H9 (cell line): ENCODE results near the gene MAST4. TPM values are rescaled to one million over a fixed set of nuclear protein-coding genes. Genes with fewer than 3 reads are reported as not detected.

Experiments
- DNase-seq: peaks from one replicate; pipeline ENCODE4 v3.0.0-alpha.2; 2017
- H2AFZ ChIP-seq: one replicate; pipeline ENCODE4 v1.6.1; 2013; ENCODE audit warnings: mild to moderate bottlenecking, low read length, control low read depth, moderate library complexity
- H2AK5ac ChIP-seq: 2 replicates; pipeline ENCODE4 v1.6.1; 2013; ENCODE audit warnings: low read length, control low read depth, mixed read lengths; ENCODE audit not compliant: insufficient read length
- H2BK120ac ChIP-seq: one replicate; pipeline ENCODE4 v1.6.1; 2013; ENCODE audit warnings: low read depth, mild to moderate bottlenecking, low read length, control low read depth, inconsistent platforms; ENCODE audit not compliant: poor library complexity, severe bottlenecking
- H2BK12ac ChIP-seq: 2 replicates; pipeline ENCODE4 v1.6.1; 2013; ENCODE audit warnings: low read length, control low read depth, mixed read lengths, low read depth; ENCODE audit not compliant: insufficient read length
- H2BK15ac ChIP-seq: 2 replicates; pipeline ENCODE4 v1.6.1; 2013; ENCODE audit warnings: low read depth, low read length, control low read depth
- H2BK20ac ChIP-seq: one replicate; pipeline ENCODE4 v1.6.1; 2013; ENCODE audit warnings: low read depth, mild to moderate bottlenecking, low read length, control low read depth, inconsistent platforms; ENCODE audit not compliant: poor library complexity, severe bottlenecking
- H2BK5ac ChIP-seq: 2 replicates; pipeline ENCODE4 v1.6.1; 2013; ENCODE audit warnings: low read length, control low read depth, mixed read lengths; ENCODE audit not compliant: insufficient read length
- H3K14ac ChIP-seq: 2 replicates; pipeline ENCODE4 v1.6.1; 2013; ENCODE audit warnings: low read length, control low read depth; ENCODE audit not compliant: insufficient read depth
- H3K18ac ChIP-seq: 2 replicates; pipeline ENCODE4 v1.6.1; 2013; ENCODE audit warnings: low read depth, mild to moderate bottlenecking, mixed read lengths, low read length, control low read depth; ENCODE audit not compliant: insufficient read length
- H3K23ac ChIP-seq: 2 replicates; pipeline ENCODE4 v1.6.1; 2013; ENCODE audit warnings: low read length, control low read depth, mixed read lengths, low read depth; ENCODE audit not compliant: insufficient read length
- H3K23me2 ChIP-seq: 2 replicates; pipeline ENCODE4 v1.6.1; 2013; ENCODE audit warnings: low read depth, mild to moderate bottlenecking, mixed read lengths, low read length, control low read depth; ENCODE audit not compliant: insufficient read length, poor library complexity, severe bottlenecking
- H3K27ac ChIP-seq: 2 replicates; pipeline ENCODE4 v1.5.1; 2013; ENCODE audit warnings: low read length, control low read depth, mixed read lengths, low read depth; ENCODE audit not compliant: insufficient read length
- H3K27me3 ChIP-seq: 2 replicates; pipeline ENCODE4 v1.6.1; 2013; ENCODE audit warnings: low read length, control low read depth, inconsistent platforms; ENCODE audit not compliant: insufficient read depth
- H3K4ac ChIP-seq: 2 replicates; pipeline ENCODE4 v1.6.1; 2013; ENCODE audit warnings: low read depth, mild to moderate bottlenecking, control low read depth, inconsistent platforms, low read length, moderate library complexity
- H3K4me1 ChIP-seq: 2 replicates; pipeline ENCODE4 v1.6.1; 2013; ENCODE audit warnings: low read length, control low read depth, inconsistent platforms; ENCODE audit not compliant: insufficient read depth
- H3K4me2 ChIP-seq: 2 replicates; pipeline ENCODE4 v1.6.1; 2013; ENCODE audit warnings: low read length, control low read depth, mixed read lengths; ENCODE audit not compliant: insufficient read length, insufficient read depth
- H3K56ac ChIP-seq: 2 replicates; pipeline ENCODE4 v1.6.1; 2013; ENCODE audit warnings: low read depth, mild to moderate bottlenecking, mixed read lengths, low read length, control low read depth; ENCODE audit not compliant: insufficient read length
- H3K79me1 ChIP-seq: 2 replicates; pipeline ENCODE4 v1.6.1; 2013; ENCODE audit warnings: low read depth, mild to moderate bottlenecking, moderate library complexity, low read length, control low read depth, inconsistent platforms; ENCODE audit not compliant: insufficient read depth, poor library complexity, severe bottlenecking
- H3K79me2 ChIP-seq: 2 replicates; pipeline ENCODE4 v1.6.1; 2013; ENCODE audit warnings: low read length, control low read depth, inconsistent platforms; ENCODE audit not compliant: insufficient read depth
- H3K9ac ChIP-seq: 2 replicates; pipeline ENCODE4 v1.6.1; 2013; ENCODE audit warnings: low read length, control low read depth, mixed read lengths; ENCODE audit not compliant: insufficient read length; ENCODE audit errors: extremely low read depth
- H3K9me3 ChIP-seq: one replicate; pipeline ENCODE4 v1.6.1; 2013; ENCODE audit warnings: low read depth, low read length, inconsistent platforms; ENCODE audit not compliant: control insufficient read depth
- H3T11ph ChIP-seq: one replicate; pipeline ENCODE4 v1.6.1; 2013; ENCODE audit warnings: mild to moderate bottlenecking, low read length, control low read depth, inconsistent platforms
- H4K20me1 ChIP-seq: one replicate; pipeline ENCODE4 v1.6.1; 2013; ENCODE audit not compliant: control insufficient read depth, insufficient read length, insufficient read depth
- H4K5ac ChIP-seq: 2 replicates; pipeline ENCODE4 v1.6.1; 2013; ENCODE audit warnings: low read depth, mild to moderate bottlenecking, mixed read lengths, low read length, control low read depth; ENCODE audit not compliant: insufficient read length
- H4K8ac ChIP-seq: replicated peaks from 2 replicates; pipeline ENCODE4 v1.6.1; 2013; ENCODE audit warnings: low read length, control low read depth, mixed read lengths, low read depth; ENCODE audit not compliant: insufficient read length
- H4K91ac ChIP-seq: 2 replicates; pipeline ENCODE4 v1.6.1; 2013; ENCODE audit warnings: low read depth, mild to moderate bottlenecking, moderate library complexity, mixed read lengths, low read length, control low read depth; ENCODE audit not compliant: insufficient read length
- H3K27ac Mint-ChIP-seq, 3 experiments: 2 replicates in 2 of 3; 3 replicates in 1 of 3; pipeline ENCODE4 v1.8.0; 2020 to 2021; ENCODE audit warnings: mixed read lengths in 3 of 3, mild to moderate bottlenecking in 1 of 3, moderate library complexity in 1 of 3
- H3K27me3 Mint-ChIP-seq: 2 replicates; pipeline ENCODE4 v1.8.0; 2021; ENCODE audit warnings: low read depth, mild to moderate bottlenecking, moderate library complexity, mixed read lengths
- H3K36me3 Mint-ChIP-seq, 3 experiments: 2 replicates in 2 of 3; 3 replicates in 1 of 3; pipeline ENCODE4 v1.8.0; 2020 to 2021; ENCODE audit warnings: low read depth in 3 of 3, mixed read lengths in 3 of 3; ENCODE audit not compliant: insufficient read depth in 1 of 3
- H3K4me1 Mint-ChIP-seq, 2 experiments: 2 replicates each; pipeline ENCODE4 v1.8.0; 2020; ENCODE audit warnings: mixed read lengths in 2 of 2
- H3K4me3 Mint-ChIP-seq, 2 experiments: 2 replicates in 1 of 2; 3 replicates in 1 of 2; pipeline ENCODE4 v1.8.0; 2020 to 2021; ENCODE audit warnings: mild to moderate bottlenecking in 2 of 2, mixed read lengths in 2 of 2, moderate library complexity in 1 of 2
- H3K9me3 Mint-ChIP-seq, 2 experiments: 2 replicates in 1 of 2; 3 replicates in 1 of 2; pipeline ENCODE4 v1.8.0; 2020; ENCODE audit warnings: mild to moderate bottlenecking in 2 of 2, mixed read lengths in 2 of 2, moderate library complexity in 1 of 2
- WGBS: extraction: QIAGEN DNeasy Blood & Tissue Kit; methylation state at CpG from one replicate; pipeline ENCODE4 v1.1.7; 2013; ENCODE audit warnings: missing lambda C conversion rate, low lambda C conversion rate, mixed read lengths; ENCODE audit not compliant: insufficient read length; ENCODE audit errors: extremely low coverage; 5-methylcytosine and 5-hydroxymethylcytosine counted together
- total RNA-seq: library from RNA; stranded (reverse); gene quantifications from 2 replicates; pipeline ENCODE4 v1.2.1, GENCODE V29; 2021
- TF ChIP-seq, protein P1 (sequence below): fragments of 200-600 bp; sonication (generic); conservative IDR thresholded peaks from 3 replicates; pipeline ENCODE4 v1.8.0; 2021; ENCODE audit warnings: antibody characterized with exemption, mild to moderate bottlenecking

The MAST4 gene
- total RNA-seq, 1 experiment from 2014 or later: 3.7 TPM

- Histone ChIP-seq H4K91ac (no peak overlapping the region), H3K27me3 (no peaks in the 10 kb centered on the region), H2AK5ac (no peak overlapping the region), H3K27ac (no peak overlapping the region), H2BK15ac (no peak overlapping the region), H4K8ac (no peak overlapping the region), H2BK5ac (no peak overlapping the region), H3K18ac (no peak overlapping the region), H4K5ac (no peak overlapping the region), H3K4me1 (no peaks in the 10 kb centered on the region), H3K9ac (no peak overlapping the region), H3T11ph (no peak overlapping the region), H3K79me2 (no peaks in the 10 kb centered on the region), H2BK20ac (no peak overlapping the region), H2BK120ac (no peak overlapping the region), H3K9me3 (no peaks in the 10 kb centered on the region), H4K20me1 (no peaks in the 10 kb centered on the region), H2BK12ac (no peak overlapping the region), H3K56ac (no peak overlapping the region), H3K23me2 (no peaks in the 10 kb centered on the region), H3K79me1 (no peaks in the 10 kb centered on the region), H3K4me2 (no peak overlapping the region), H2AFZ (no peak overlapping the region), H3K4ac (no peak overlapping the region), H3K23ac (no peak overlapping the region), H3K14ac (no peak overlapping the region)
- no peaks in the 10 kb centered on the region; a peak in 1 of 7 replicates for H3K36me3 Mint-ChIP-seq
- H3K27me3 Mint-ChIP-seq: no peaks in the 10 kb centered on the region; the same call in none of the 2 replicates
- TF ChIP-seq, protein P1, sequence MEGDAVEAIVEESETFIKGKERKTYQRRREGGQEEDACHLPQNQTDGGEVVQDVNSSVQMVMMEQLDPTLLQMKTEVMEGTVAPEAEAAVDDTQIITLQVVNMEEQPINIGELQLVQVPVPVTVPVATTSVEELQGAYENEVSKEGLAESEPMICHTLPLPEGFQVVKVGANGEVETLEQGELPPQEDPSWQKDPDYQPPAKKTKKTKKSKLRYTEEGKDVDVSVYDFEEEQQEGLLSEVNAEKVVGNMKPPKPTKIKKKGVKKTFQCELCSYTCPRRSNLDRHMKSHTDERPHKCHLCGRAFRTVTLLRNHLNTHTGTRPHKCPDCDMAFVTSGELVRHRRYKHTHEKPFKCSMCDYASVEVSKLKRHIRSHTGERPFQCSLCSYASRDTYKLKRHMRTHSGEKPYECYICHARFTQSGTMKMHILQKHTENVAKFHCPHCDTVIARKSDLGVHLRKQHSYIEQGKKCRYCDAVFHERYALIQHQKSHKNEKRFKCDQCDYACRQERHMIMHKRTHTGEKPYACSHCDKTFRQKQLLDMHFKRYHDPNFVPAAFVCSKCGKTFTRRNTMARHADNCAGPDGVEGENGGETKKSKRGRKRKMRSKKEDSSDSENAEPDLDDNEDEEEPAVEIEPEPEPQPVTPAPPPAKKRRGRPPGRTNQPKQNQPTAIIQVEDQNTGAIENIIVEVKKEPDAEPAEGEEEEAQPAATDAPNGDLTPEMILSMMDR: no peak
- no peak overlapping the region for H3K27ac Mint-ChIP-seq
- no peak overlapping the region for H3K4me3 Mint-ChIP-seq
- DNase-seq: no peak
- H3K4me1 Mint-ChIP-seq: no peaks in the 10 kb centered on the region
- H3K9me3 Mint-ChIP-seq: no peaks in the 10 kb centered on the region
- WGBS: no CpG with 5 or more reads among the region's 3 CpGs
These were observed 142.8 kb downstream of the MAST4 start for GRCh38 chr5:66739021-66739420.
